Activated naive CD8-positive, alpha-beta T cell treated with anti-CD3 and anti-CD28 coated beads, Interleukin-2, amount 50 U/mL, for 16 hours (primary cell): ENCODE data around the gene PLXNA4.

ENCODE experiments used
- DNase-seq: peaks from one replicate; pipeline ENCODE4 v3.0.0-alpha.2; 2020; ENCODE audit warnings: low read depth, low spot score

Gene PLXNA4

GRCh38 chr7:132354527-132354926 lies 221.7 kb downstream of the PLXNA4 start:
- no peak for DNase-seq

GRCh38 chr7:132353936-132354335 lies 222.3 kb downstream of the PLXNA4 start:
- DNase-seq, result no peak

GRCh38 chr7:132352800-132353199 lies 223.5 kb downstream of the PLXNA4 start:
- no peak for DNase-seq

- no peak for DNase-seq
Measured at GRCh38 chr7:132351954-132352499, 224.2 kb downstream of the PLXNA4 start.

- no peak for DNase-seq
Measured at GRCh38 chr7:132350741-132351140, 225.5 kb downstream of the PLXNA4 start.

- DNase-seq, result no peak
Measured at GRCh38 chr7:132349075-132349474, 227.2 kb downstream of the PLXNA4 start.

GRCh38 chr7:132348341-132348740 lies 227.9 kb downstream of the PLXNA4 start:
- no peak for DNase-seq

GRCh38 chr7:132347858-132348257 lies 228.4 kb downstream of the PLXNA4 start:
- no peak for DNase-seq

- no peak for DNase-seq
Measured at GRCh38 chr7:132347123-132347522, 229.1 kb downstream of the PLXNA4 start.

- DNase-seq, result no peak
Measured at GRCh38 chr7:132345543-132346129, 230.6 kb downstream of the PLXNA4 start.

- no peak for DNase-seq
Measured at GRCh38 chr7:132345030-132345429, 231.2 kb downstream of the PLXNA4 start.

- no peak for DNase-seq
Measured at GRCh38 chr7:132343199-132343598, 233.1 kb downstream of the PLXNA4 start.

- no peak for DNase-seq
Measured at GRCh38 chr7:132337450-132338080, 238.7 kb downstream of the PLXNA4 start.

GRCh38 chr7:132336797-132337196 lies 239.5 kb downstream of the PLXNA4 start:
- no peak for DNase-seq

- DNase-seq, result no peak
Measured at GRCh38 chr7:132333301-132333700, 243.0 kb downstream of the PLXNA4 start.

GRCh38 chr7:132328760-132329159 lies 247.5 kb downstream of the PLXNA4 start:
- DNase-seq, result no peak

GRCh38 chr7:132328047-132328620 lies 248.1 kb downstream of the PLXNA4 start:
- no peak for DNase-seq

- no peak for DNase-seq
Measured at GRCh38 chr7:132326878-132327589, 249.2 kb downstream of the PLXNA4 start.

- no peak for DNase-seq
Measured at GRCh38 chr7:132322970-132323369, 253.3 kb downstream of the PLXNA4 start.

- no peak for DNase-seq
Measured at GRCh38 chr7:132321387-132321786, 254.9 kb downstream of the PLXNA4 start.

GRCh38 chr7:132319481-132319880 lies 256.8 kb downstream of the PLXNA4 start:
- no peak for DNase-seq
